ENCODE measurements around the gene CHI3L2. TPM values are rescaled to one million over a fixed set of nuclear protein-coding genes. Genes with fewer than 3 reads are reported as not detected.

Gene CHI3L2
- total RNA-seq, 1 experiment from 2014 or later = 0.77 TPM

DNA sequence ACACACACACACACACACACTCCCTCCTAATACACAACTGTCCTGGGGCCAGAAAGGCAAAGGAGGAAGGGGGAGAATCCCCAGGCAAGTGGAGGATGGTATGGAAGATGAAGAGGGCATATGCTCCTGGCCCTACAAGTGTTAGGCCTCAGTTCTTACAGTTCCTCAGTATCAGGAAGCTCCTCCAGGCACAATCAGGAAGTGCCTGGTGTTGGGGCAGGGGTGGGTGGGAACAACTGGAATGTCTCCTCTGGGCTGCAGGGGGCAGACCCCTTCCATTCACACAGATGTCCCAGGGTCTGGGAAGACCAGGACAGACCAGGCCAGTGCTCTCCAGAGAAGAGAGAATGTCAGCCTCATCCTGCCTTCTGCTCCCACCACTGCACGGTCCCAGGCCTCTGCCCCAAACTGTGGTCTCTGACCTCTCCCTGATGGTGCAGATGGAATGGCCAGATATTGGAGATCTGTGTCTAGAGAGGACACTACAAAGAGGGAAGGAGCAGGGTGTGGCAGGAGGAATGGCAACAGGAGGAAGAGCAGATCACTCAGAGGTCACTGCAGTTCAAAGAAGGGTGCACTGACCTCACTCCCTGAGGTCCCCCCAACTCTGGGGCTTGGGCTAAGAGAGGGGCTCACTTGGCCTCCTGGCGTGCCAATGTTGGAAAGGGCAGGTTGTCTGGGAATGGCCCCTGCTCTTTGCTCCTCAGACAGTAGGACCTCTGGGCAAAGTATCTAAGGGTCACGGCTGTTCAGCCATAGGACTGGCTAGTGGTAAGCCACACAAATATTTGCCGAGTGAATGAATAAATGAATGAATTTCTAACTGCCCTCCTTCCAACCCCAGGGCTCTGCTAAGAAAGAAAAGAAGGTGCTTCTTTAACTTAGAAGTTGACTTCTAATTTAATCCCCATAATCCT, 24.5 kb upstream of the CHI3L2 start:
- no peak for TF ChIP-seq SIN3A (IDR thresholded peaks at IDR 0.05; ENCODE audit: borderline replicate concordance, insufficient read depth, low read depth, low read length)
- TF ChIP-seq POLR2AphosphoS5 (IDR thresholded peaks at IDR 0.05; ENCODE audit: low read depth, low read length) = no peak
- no peak for TF ChIP-seq TCF7L2 (IDR thresholded peaks at IDR 0.05; ENCODE audit: low read depth, low read length)
- TF ChIP-seq, protein P1, sequence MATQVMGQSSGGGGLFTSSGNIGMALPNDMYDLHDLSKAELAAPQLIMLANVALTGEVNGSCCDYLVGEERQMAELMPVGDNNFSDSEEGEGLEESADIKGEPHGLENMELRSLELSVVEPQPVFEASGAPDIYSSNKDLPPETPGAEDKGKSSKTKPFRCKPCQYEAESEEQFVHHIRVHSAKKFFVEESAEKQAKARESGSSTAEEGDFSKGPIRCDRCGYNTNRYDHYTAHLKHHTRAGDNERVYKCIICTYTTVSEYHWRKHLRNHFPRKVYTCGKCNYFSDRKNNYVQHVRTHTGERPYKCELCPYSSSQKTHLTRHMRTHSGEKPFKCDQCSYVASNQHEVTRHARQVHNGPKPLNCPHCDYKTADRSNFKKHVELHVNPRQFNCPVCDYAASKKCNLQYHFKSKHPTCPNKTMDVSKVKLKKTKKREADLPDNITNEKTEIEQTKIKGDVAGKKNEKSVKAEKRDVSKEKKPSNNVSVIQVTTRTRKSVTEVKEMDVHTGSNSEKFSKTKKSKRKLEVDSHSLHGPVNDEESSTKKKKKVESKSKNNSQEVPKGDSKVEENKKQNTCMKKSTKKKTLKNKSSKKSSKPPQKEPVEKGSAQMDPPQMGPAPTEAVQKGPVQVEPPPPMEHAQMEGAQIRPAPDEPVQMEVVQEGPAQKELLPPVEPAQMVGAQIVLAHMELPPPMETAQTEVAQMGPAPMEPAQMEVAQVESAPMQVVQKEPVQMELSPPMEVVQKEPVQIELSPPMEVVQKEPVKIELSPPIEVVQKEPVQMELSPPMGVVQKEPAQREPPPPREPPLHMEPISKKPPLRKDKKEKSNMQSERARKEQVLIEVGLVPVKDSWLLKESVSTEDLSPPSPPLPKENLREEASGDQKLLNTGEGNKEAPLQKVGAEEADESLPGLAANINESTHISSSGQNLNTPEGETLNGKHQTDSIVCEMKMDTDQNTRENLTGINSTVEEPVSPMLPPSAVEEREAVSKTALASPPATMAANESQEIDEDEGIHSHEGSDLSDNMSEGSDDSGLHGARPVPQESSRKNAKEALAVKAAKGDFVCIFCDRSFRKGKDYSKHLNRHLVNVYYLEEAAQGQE (IDR thresholded peaks at IDR 0.05; ENCODE audit: insufficient read depth in 1 of 2, low read depth in 2 of 2, low read length in 1 of 2) = no peak
- TF ChIP-seq, protein P2, sequence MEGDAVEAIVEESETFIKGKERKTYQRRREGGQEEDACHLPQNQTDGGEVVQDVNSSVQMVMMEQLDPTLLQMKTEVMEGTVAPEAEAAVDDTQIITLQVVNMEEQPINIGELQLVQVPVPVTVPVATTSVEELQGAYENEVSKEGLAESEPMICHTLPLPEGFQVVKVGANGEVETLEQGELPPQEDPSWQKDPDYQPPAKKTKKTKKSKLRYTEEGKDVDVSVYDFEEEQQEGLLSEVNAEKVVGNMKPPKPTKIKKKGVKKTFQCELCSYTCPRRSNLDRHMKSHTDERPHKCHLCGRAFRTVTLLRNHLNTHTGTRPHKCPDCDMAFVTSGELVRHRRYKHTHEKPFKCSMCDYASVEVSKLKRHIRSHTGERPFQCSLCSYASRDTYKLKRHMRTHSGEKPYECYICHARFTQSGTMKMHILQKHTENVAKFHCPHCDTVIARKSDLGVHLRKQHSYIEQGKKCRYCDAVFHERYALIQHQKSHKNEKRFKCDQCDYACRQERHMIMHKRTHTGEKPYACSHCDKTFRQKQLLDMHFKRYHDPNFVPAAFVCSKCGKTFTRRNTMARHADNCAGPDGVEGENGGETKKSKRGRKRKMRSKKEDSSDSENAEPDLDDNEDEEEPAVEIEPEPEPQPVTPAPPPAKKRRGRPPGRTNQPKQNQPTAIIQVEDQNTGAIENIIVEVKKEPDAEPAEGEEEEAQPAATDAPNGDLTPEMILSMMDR (IDR thresholded peaks at IDR 0.05) = no peak
- Histone ChIP-seq H3K36me3 (ENCODE audit: control insufficient read depth, insufficient read depth, low read length) (no peaks in the 10 kb centered on the region; the same call in 1 of the 2 replicates), H3K27ac (ENCODE audit: low read length) (no peak overlapping the region), H3K27me3 (ENCODE audit: control insufficient read depth, insufficient read depth, low read length) (peaks cover 2% of the 10 kb centered on the region; the same call in 1 of the 2 replicates), H3K4me3 (ENCODE audit: low read depth in 2 of 2, low read length in 2 of 2) (peak overlapping the region; percentile 50 to 57), H3K9me3 (ENCODE audit: control insufficient read depth, insufficient read depth, low read depth, low read length) (no peaks in the 10 kb centered on the region), H3K4me1 (ENCODE audit: control insufficient read depth, insufficient read depth, low read length) (no peaks in the 10 kb centered on the region)
- CTCF ChIA-PET = no interaction called here
- intact Hi-C loops (cut with micrococcal nuclease; ENCODE audit: unreplicated experiment) (no loop called here), in situ Hi-C loops (cut with HindIII; ENCODE audit: low pct_unique_long_range_greater_than_20kb, low sequenced_read_pairs) (no loop called here)
- BruUV-seq (replicated peaks) = no TSS peak
- POLR2A ChIA-PET = no interaction called here
- ATAC-seq (no peak), DNase-seq (ENCODE audit: low read depth, low spot score) (no peak)

DNA sequence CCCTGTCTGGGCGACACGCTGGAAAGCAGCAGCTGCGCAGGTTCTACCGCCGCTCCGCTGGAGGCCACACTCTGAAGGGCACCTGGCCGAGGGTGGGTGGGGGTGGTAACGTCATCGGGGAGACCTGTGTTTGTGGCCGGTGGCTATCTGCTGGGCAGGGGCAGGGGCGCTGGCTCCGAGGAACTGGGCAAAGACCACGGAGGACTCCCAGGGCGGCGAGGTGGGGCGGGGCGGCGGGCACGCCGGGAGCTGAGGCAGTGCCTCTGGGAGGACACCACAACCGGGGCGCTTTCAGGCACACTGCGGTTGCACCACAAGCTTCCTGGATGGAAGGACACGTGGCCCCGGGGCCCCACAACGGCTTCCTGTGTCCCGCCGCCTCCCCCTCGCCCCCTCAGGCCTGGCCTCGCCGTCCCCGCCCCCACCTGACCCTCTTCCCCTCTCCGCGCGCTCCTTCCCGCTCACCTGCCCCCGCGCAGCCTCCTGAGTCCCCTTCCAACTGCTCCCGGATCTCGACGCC, 23.8 kb upstream of the CHI3L2 start:
- in situ Hi-C loops (cut with HindIII; ENCODE audit: low pct_unique_long_range_greater_than_20kb, low sequenced_read_pairs) = no loop called here
- H3K27ac ChIP-seq (ENCODE audit: low read length) = no peak overlapping the region

More for the DNA sequence above, 23.8 kb upstream of the CHI3L2 start:
- POLR2A ChIA-PET = no interaction called here
- ATAC-seq (peak; percentile 80), DNase-seq (ENCODE audit: low read depth, low spot score) (no peak)
- no TSS peak for BruUV-seq (replicated peaks)
- H3K4me1 ChIP-seq (ENCODE audit: control insufficient read depth, insufficient read depth, low read length) = no peaks in the 10 kb centered on the region
- intact Hi-C loops (cut with micrococcal nuclease; ENCODE audit: unreplicated experiment) = no loop called here
- no peaks in the 10 kb centered on the region for H3K9me3 ChIP-seq (ENCODE audit: control insufficient read depth, insufficient read depth, low read depth, low read length)
- CTCF ChIA-PET = no interaction called here
- TF ChIP-seq POLR2AphosphoS5 (IDR thresholded peaks at IDR 0.05; ENCODE audit: low read depth, low read length) = no peak
- TF ChIP-seq, protein P1 (IDR thresholded peaks at IDR 0.05; ENCODE audit: insufficient read depth in 1 of 2, low read depth in 2 of 2, low read length in 1 of 2) = no peak
- TF ChIP-seq TCF7L2 (IDR thresholded peaks at IDR 0.05; ENCODE audit: low read depth, low read length) = no peak
- TF ChIP-seq, protein P2 (IDR thresholded peaks at IDR 0.05) = no peak
- TF ChIP-seq SIN3A (IDR thresholded peaks at IDR 0.05; ENCODE audit: borderline replicate concordance, insufficient read depth, low read depth, low read length) = no peak
- peak overlapping the region; percentile 50 to 57 for H3K4me3 ChIP-seq (ENCODE audit: low read depth in 2 of 2, low read length in 2 of 2)
- H3K27me3 ChIP-seq (ENCODE audit: control insufficient read depth, insufficient read depth, low read length) = peaks cover 2% of the 10 kb centered on the region; the same call in 1 of the 2 replicates
- H3K36me3 ChIP-seq (ENCODE audit: control insufficient read depth, insufficient read depth, low read length) = no peaks in the 10 kb centered on the region; the same call in 1 of the 2 replicates

All from Panc1 (cell line).